Heart left ventricle (tissue), 16 donors: ENCODE results near the gene SLC16A10. TPM values are rescaled to one million over a fixed set of nuclear protein-coding genes. Genes with fewer than 3 reads are reported as not detected.

Source experiments
- ATAC-seq, 4 donors: fragments of 200-7000 bp; cut with Tn5 transposase; one replicate each; pipeline ENCODE4 v1.9.1; 2020 to 2022; ENCODE audit warnings: moderate library complexity in 4 of 4, mild to moderate bottlenecking in 3 of 4, moderate number of reproducible peaks in 1 of 4
- DNase-seq, 5 donors: peaks; one replicate each; pipeline ENCODE4 v3.0.0-alpha.2; 2020
- H3K27ac ChIP-seq, 12 donors: fragments of 200-600 bp; sonication (generic) in 4 of 12; one replicate each; pipeline versions ENCODE4 v1.5.0 to v1.8.0; 2016 to 2022; ENCODE audit warnings: mild to moderate bottlenecking in 2 of 12
- H3K27me3 ChIP-seq, 9 donors: fragments of 200-600 bp; sonication (generic) in 2 of 9; one replicate each; pipeline versions ENCODE4 v1.5.1 to v1.8.0; 2016 to 2022; ENCODE audit warnings: mild to moderate bottlenecking in 3 of 9
- H3K36me3 ChIP-seq, 9 donors: fragments of 200-600 bp; sonication (generic) in 2 of 9; one replicate each; pipeline versions ENCODE4 v1.5.0 to v1.8.0; 2018 to 2022; ENCODE audit warnings: mild to moderate bottlenecking in 2 of 9
- H3K4me1 ChIP-seq, 12 donors: fragments of 200-600 bp; sonication (generic) in 4 of 12; one replicate each; pipeline versions ENCODE4 v1.5.0 to v1.8.0; 2016 to 2022; ENCODE audit warnings: mild to moderate bottlenecking in 3 of 12
- H3K4me3 ChIP-seq, 12 donors: fragments of 200-600 bp; sonication (generic) in 4 of 12; one replicate each; pipeline versions ENCODE4 v1.5.0 to v1.8.0; 2017 to 2022; ENCODE audit warnings: mild to moderate bottlenecking in 9 of 12, moderate library complexity in 4 of 12
- H3K9me3 ChIP-seq, 12 donors: fragments of 200-600 bp; sonication (generic) in 4 of 12; one replicate each; pipeline versions ENCODE4 v1.5.0 to v1.8.0; 2016 to 2022; ENCODE audit warnings: mild to moderate bottlenecking in 1 of 12
- POLR2A ChIP-seq, 2 donors: fragments of 450-650 bp; IDR thresholded peaks; one replicate each; pipeline ENCODE4 v1.6.1; 2017; ENCODE audit warnings: antibody characterized with exemption in 2 of 2, mild to moderate bottlenecking in 2 of 2, moderate library complexity in 2 of 2
- WGBS, 4 donors: extraction: QIAGEN DNeasy Blood & Tissue Kit in 2 of 4; methylation state at CpG; one replicate each; pipeline versions ENCODE4 v1.1.5 to v1.1.7; 2013 to 2018; 5-methylcytosine and 5-hydroxymethylcytosine counted together
- intact Hi-C, 10 donors: fragments of 100-400 bp; cut with DNase I; formaldehyde crosslinking; loops; one replicate each; pipeline versions ENCODE4 v1.11.1 to v1.14.2; 2022
- polyA plus RNA-seq, 2 donors: library from polyadenylated mRNA; stranded (reverse); fragments of 200-250 nt; gene quantifications; one replicate each; pipeline ENCODE4 v1.2.3, GENCODE V29; 2013
- total RNA-seq, 9 donors: library from RNA; depleted of rRNA in 2 of 9; stranded (reverse); fragments of >200 nt in 2 of 9; fragmentation: NEBNext Ultra II Directional in 3 of 9; extraction: Animal tissue kit (Norgen Biotek cat#: 25700) in 3 of 9; gene quantifications; one replicate each; pipeline versions ENCODE4 v1.1.0 to v1.2.4, GENCODE V29; 2016 to 2023
- TF ChIP-seq, protein P1 (sequence below), 12 donors: fragments of 200-600 bp; sonication (generic) in 4 of 12; IDR thresholded peaks; one replicate each; pipeline versions ENCODE4 v1.5.0 to v1.8.0; 2018 to 2022; ENCODE audit warnings: antibody characterized with exemption in 12 of 12, mild to moderate bottlenecking in 5 of 12
- donor health status: ischemic (EF 13 %, LVEDD 7.1; RV severe dilation, severe dysfunction).
- donor health status: healthy with polysubstance abuse.
- donor health status: DM: no; HTN: yes; CAD: no.
- donor health status: DM: no; HTN: no; CAD: no.
- donor health status: ischemic (EF 25% LVEDD 6.9; RV normal size, moderate dysfunction).
- donor health status: ischemic (EF 25% LVEDD 5.7; RV mildly dilated, moderate dysfunction).
- donor health status: healthy.
- donor health status: DM: yes; HTN: yes; CAD: no.
- donor health status: ischemic (EF 35%, LVEDD 5.7; RV mildly dilated, moderate dysfunction).
- donor health status: nonischemic (EF 11% LVEDD 7.7; RV severe dilation, severe dysfunction).
- donor health status: DM: yes; HTN: yes; CAD: no.
- donor health status: PGD.
- donor health status: ischemic (EF 29% LVEDD 5.4; RV normal size, mild dysfunction).
- donor health status: nonischemic (EF 23%, LVEDD 6.1; RV moderate dilation, normal function).

SLC16A10 gene
- total and polyA plus RNA-seq, 11 donors = 1.9 to 16.7 (median 6.6) TPM

DNA sequence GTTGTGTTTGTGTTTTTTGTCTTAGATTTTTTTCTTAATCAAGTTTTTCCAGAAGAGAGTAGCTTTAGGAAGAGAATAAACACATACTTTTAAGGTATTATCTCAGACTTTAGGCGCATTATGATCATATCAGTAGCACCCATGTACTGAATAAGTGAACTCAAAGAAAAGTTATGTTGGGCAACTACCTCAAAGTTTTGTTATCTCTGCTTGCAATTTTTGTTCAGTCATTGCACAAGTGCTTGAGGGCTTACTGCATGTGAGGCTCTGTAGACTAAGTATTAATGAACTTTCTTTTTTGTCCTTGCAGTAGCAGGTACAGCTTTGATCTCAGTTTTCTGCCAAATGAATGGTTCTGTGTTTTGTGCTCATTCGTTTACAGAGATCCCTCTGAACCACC lies 189.0 kb downstream of the SLC16A10 start:
- peaks cover 0 to 39% (median 16%) of the 10 kb centered on the region in 12 donors for H3K9me3 ChIP-seq
- H3K4me3 ChIP-seq = no peak overlapping the region
- DNase-seq (no peak), ATAC-seq (no peak)
- no peaks in the 10 kb centered on the region for H3K27me3 ChIP-seq
- intact Hi-C loops = no loop called here
- 93 to 98% (median 96%) methylated on average over 2 of the region's 2 CpGs for WGBS, 4 donors
- H3K27ac ChIP-seq = no peak overlapping the region
- peaks cover 0 to 75% (median 50%) of the 10 kb centered on the region in 9 donors for H3K36me3 ChIP-seq
- TF ChIP-seq, protein P1, sequence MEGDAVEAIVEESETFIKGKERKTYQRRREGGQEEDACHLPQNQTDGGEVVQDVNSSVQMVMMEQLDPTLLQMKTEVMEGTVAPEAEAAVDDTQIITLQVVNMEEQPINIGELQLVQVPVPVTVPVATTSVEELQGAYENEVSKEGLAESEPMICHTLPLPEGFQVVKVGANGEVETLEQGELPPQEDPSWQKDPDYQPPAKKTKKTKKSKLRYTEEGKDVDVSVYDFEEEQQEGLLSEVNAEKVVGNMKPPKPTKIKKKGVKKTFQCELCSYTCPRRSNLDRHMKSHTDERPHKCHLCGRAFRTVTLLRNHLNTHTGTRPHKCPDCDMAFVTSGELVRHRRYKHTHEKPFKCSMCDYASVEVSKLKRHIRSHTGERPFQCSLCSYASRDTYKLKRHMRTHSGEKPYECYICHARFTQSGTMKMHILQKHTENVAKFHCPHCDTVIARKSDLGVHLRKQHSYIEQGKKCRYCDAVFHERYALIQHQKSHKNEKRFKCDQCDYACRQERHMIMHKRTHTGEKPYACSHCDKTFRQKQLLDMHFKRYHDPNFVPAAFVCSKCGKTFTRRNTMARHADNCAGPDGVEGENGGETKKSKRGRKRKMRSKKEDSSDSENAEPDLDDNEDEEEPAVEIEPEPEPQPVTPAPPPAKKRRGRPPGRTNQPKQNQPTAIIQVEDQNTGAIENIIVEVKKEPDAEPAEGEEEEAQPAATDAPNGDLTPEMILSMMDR (IDR thresholded peaks at IDR 0.05) = no peak
- no peak for TF ChIP-seq POLR2A (IDR thresholded peaks at IDR 0.05)
- H3K4me1 ChIP-seq = no peaks in the 10 kb centered on the region

DNA sequence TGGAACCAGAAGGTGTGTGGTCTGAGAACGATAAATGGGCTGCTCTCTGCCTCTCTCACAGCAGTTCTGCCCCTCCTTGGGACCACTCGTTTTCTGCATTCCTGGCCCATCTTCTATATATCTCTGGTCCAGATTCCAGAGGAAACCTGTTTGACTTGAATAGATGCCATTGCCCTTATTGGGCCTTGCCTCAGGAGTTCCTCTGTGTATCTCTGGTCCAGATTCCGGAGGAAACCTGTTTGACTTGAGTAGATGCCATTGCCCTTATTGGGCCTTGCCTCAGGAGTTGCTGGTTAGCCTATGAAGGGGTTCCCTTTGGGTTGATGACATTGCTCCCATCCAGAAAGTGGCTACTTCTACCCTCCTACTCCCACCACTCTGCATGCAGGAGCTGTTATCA lies 189.4 kb downstream of the SLC16A10 start:
- no peaks in the 10 kb centered on the region for H3K4me1 ChIP-seq
- intact Hi-C loops = no loop called here
- H3K4me3 ChIP-seq = no peak overlapping the region
- TF ChIP-seq POLR2A (IDR thresholded peaks at IDR 0.05) = no peak
- TF ChIP-seq, protein P1 (IDR thresholded peaks at IDR 0.05) = no peak
- DNase-seq = no peak
- H3K36me3 ChIP-seq = peaks cover 0 to 75% (median 50%) of the 10 kb centered on the region in 9 donors
- no peaks in the 10 kb centered on the region for H3K27me3 ChIP-seq
- WGBS, 4 donors = 96 to 98% (median 97%) methylated on average over 3 of the region's 3 CpGs
- peaks cover 0 to 39% (median 16%) of the 10 kb centered on the region in 12 donors for H3K9me3 ChIP-seq
- ATAC-seq = no peak
- H3K27ac ChIP-seq = no peak overlapping the region

DNA sequence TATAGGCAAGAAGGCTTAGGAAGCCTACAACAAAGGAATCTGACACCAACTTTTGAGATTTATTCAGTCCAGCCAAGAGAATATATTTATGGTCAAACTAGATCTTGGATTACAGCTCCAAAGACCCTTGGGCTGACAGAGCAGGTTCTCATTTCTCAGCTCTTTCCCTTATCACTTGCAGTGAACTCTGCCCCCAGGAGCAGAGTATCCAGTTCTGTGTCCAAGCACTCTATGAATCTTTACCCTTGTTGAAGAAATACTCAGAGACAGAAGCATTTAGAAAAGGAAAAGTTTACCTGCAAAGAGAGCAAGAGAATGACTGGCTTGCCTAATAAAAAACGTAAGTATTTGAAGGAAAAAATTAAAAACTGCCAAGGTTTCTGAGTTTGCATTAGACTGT lies 190.5 kb downstream of the SLC16A10 start:
- intact Hi-C loops = no loop called here
- H3K4me3 ChIP-seq = no peak overlapping the region
- H3K9me3 ChIP-seq = peaks cover 0 to 36% (median 16%) of the 10 kb centered on the region in 12 donors
- peaks cover 0 to 75% (median 50%) of the 10 kb centered on the region in 9 donors for H3K36me3 ChIP-seq
- ATAC-seq = no peak
- no peak overlapping the region for H3K27ac ChIP-seq
- DNase-seq = no peak
- TF ChIP-seq, protein P1 (IDR thresholded peaks at IDR 0.05) = no peak
- TF ChIP-seq POLR2A (IDR thresholded peaks at IDR 0.05) = no peak
- WGBS, 4 donors = 95 to 97% (median 96%) methylated on average over 1 of the region's 1 CpG
- no peaks in the 10 kb centered on the region for H3K27me3 ChIP-seq
- no peaks in the 10 kb centered on the region for H3K4me1 ChIP-seq

DNA sequence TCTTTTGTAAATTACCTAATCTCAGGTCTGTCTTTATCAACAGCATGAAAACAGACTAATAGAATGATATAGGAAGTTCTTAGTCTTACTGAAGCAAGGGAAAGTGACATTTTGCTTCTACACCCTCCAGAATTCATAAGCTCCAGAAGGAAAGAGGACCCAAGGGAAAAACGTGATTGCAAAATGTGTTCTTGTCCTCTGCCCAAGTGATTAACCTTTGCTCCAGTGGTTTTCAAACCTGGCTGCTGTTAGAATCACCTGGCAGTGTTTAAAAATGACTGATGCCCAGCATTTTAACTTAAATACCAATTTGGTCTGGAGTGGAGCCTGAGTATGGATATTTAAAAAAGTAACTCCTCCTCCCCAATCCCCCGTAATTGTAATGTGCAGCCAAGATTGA lies 191.4 kb downstream of the SLC16A10 start:
- 84 to 95% (median 91%) methylated on average over 2 of the region's 2 CpGs for WGBS, 4 donors
- intact Hi-C loops = no loop called here

More for the DNA sequence above, 191.4 kb downstream of the SLC16A10 start:
- no peak for TF ChIP-seq POLR2A (IDR thresholded peaks at IDR 0.05)
- TF ChIP-seq, protein P1 (IDR thresholded peaks at IDR 0.05) = no peak
- no peak overlapping the region for H3K4me3 ChIP-seq
- H3K4me1 ChIP-seq = peaks cover 0 to 2% (median 0%) of the 10 kb centered on the region in 12 donors
- H3K9me3 ChIP-seq = peaks cover 0 to 27% (median 16%) of the 10 kb centered on the region in 12 donors
- no peaks in the 10 kb centered on the region for H3K27me3 ChIP-seq
- H3K36me3 ChIP-seq = peaks cover 0 to 66% (median 50%) of the 10 kb centered on the region in 9 donors
- ATAC-seq (no peak), DNase-seq (no peak)
- H3K27ac ChIP-seq = no peak overlapping the region
